PC-3 (cell line): Measurements from ENCODE around the gene PI4KA. TPM values are rescaled to one million over a fixed set of nuclear protein-coding genes. Genes with fewer than 3 reads are reported as not detected.

Source experiments
- ATAC-seq: fragments of 200-7000 bp; cut with Tn5 transposase; 2 replicates; pipeline ENCODE4 v1.9.1; 2020; ENCODE audit warnings: mild to moderate bottlenecking, moderate library complexity
- BruUV-seq: library from RNA; stranded (reverse); fragments of 400-500 nt; replicated peaks from 2 replicates; lab custom pipeline; 2021; lab: Mats Ljungman, UMichigan
- CTCF ChIA-PET: fragments of 300-600 bp; sonication (Branson Sonifier 250); formaldehyde crosslinking; loops from one replicate; lab custom pipeline; 2022; ENCODE audit warnings: antibody characterized with exemption; lab: Charles Lee
- POLR2A ChIA-PET: fragments of 300-600 bp; sonication (Branson Sonifier 250); formaldehyde crosslinking; loops from one replicate; lab custom pipeline; 2022; ENCODE audit warnings: antibody characterized with exemption; ENCODE audit not compliant: unreplicated experiment; lab: Charles Lee
- DNase-seq: peaks from one replicate; pipeline ENCODE4 v3.0.0-alpha.2; 2015
- H2AFZ ChIP-seq: fragments of 300-600 bp; sonication (generic); 2 replicates; pipeline ENCODE4 v1.6.0; 2016; ENCODE audit warnings: antibody characterized with exemption, low read length
- H3F3A ChIP-seq: fragments of 300-600 bp; sonication (generic); one replicate; pipeline ENCODE4 v1.6.0; 2017; ENCODE audit warnings: antibody characterized with exemption, low read length, control low read depth, mild to moderate bottlenecking; ENCODE audit not compliant: unreplicated experiment
- H3K27ac ChIP-seq: fragments of 300-600 bp; sonication (generic); 2 replicates; pipeline ENCODE4 v1.5.1; 2016; ENCODE audit warnings: mild to moderate bottlenecking, low read length
- H3K27me3 ChIP-seq: fragments of 300-600 bp; sonication (generic); 2 replicates; pipeline ENCODE4 v1.6.1; 2016; ENCODE audit warnings: low read length, mixed read lengths
- H3K36me3 ChIP-seq: fragments of 300-600 bp; sonication (generic); 2 replicates; pipeline ENCODE4 v1.6.1; 2016; ENCODE audit warnings: low read depth, mixed run types, low read length, mixed read lengths
- H3K4me1 ChIP-seq: fragments of 300-600 bp; sonication (generic); 2 replicates; pipeline ENCODE4 v1.5.1; 2016; ENCODE audit warnings: low read length; ENCODE audit not compliant: insufficient read depth
- H3K4me2 ChIP-seq: fragments of 300-600 bp; sonication (generic); 2 replicates; pipeline ENCODE4 v1.6.0; 2016; ENCODE audit warnings: low read length
- H3K4me3 ChIP-seq: fragments of 300-600 bp; sonication (generic); 2 replicates; pipeline ENCODE4 v1.5.1; 2016; ENCODE audit warnings: mild to moderate bottlenecking, low read length, mixed read lengths
- H3K79me2 ChIP-seq: fragments of 300-600 bp; sonication (generic); 2 replicates; pipeline ENCODE4 v1.6.1; 2017; ENCODE audit warnings: low read length, mixed read lengths
- H3K9ac ChIP-seq: fragments of 300-600 bp; sonication (generic); 2 replicates; pipeline ENCODE4 v1.6.0; 2016; ENCODE audit warnings: mild to moderate bottlenecking, low read length
- H3K9me2 ChIP-seq: fragments of 300-600 bp; sonication (generic); replicated peaks from 2 replicates; pipeline ENCODE4 v1.6.1; 2016; ENCODE audit warnings: mixed run types, low read length, mixed read lengths
- H3K9me3 ChIP-seq: fragments of 300-600 bp; sonication (generic); 2 replicates; pipeline ENCODE4 v1.6.1; 2016; ENCODE audit warnings: low read length, mixed read lengths
- H4K20me1 ChIP-seq: fragments of 300-600 bp; sonication (generic); 2 replicates; pipeline ENCODE4 v1.6.1; 2016; ENCODE audit warnings: low read length, mixed read lengths
- CTCF ChIP-seq: fragments of 300-600 bp; sonication (generic); conservative IDR thresholded peaks from 2 replicates; pipeline ENCODE4 v1.5.1; 2017; ENCODE audit warnings: antibody characterized with exemption, low read depth, mild to moderate bottlenecking, low read length
- EZH2 ChIP-seq: fragments of 300-600 bp; sonication (generic); IDR thresholded peaks from one replicate; pipeline ENCODE4 v1.6.1; 2017; ENCODE audit warnings: antibody characterized with exemption, mild to moderate bottlenecking, low read length; ENCODE audit not compliant: unreplicated experiment
- EZH2phosphoT487 ChIP-seq: fragments of 300-600 bp; sonication (generic); IDR thresholded peaks from 2 replicates; pipeline ENCODE4 v1.6.1; 2018; ENCODE audit warnings: mild to moderate bottlenecking, antibody characterized with exemption, low read length, borderline replicate concordance
- intact Hi-C: fragments of 100-400 bp; cut with micrococcal nuclease; formaldehyde crosslinking; loops from 2 replicates; pipeline ENCODE4 v1.9.0; 2023
- total RNA-seq: library from RNA; depleted of rRNA; stranded (reverse); fragments of >200 nt; gene quantifications from 2 replicates; pipeline ENCODE4 v1.2.3, GENCODE V29; 2014

Gene PI4KA
- total RNA-seq, 1 experiment from 2014 or later: 39.7 TPM

- no peaks in the 10 kb centered on the region for H4K20me1 ChIP-seq
- no peak overlapping the region for H3K4me3 ChIP-seq
- no peaks in the 10 kb centered on the region for H3K9me3 ChIP-seq
- H3K36me3 ChIP-seq: peaks cover 14% of the 10 kb centered on the region; the same call in 1 of the 2 replicates
- no peak overlapping the region for H2AFZ ChIP-seq
- DNase-seq (no peak), ATAC-seq (no peak)
- no peaks in the 10 kb centered on the region for H3K9me2 ChIP-seq
- CTCF ChIA-PET: no interaction called here
- POLR2A ChIA-PET: no interaction called here
- no peak overlapping the region for H3K9ac ChIP-seq
- no peaks in the 10 kb centered on the region for H3K79me2 ChIP-seq
- H3K4me1 ChIP-seq: peaks cover 21% of the 10 kb centered on the region
- BruUV-seq: no TSS peak
- no peaks in the 10 kb centered on the region for H3K27me3 ChIP-seq
- no peaks in the 10 kb centered on the region for H3F3A ChIP-seq
- no peak overlapping the region for H3K27ac ChIP-seq
- intact Hi-C loops: loop anchor here (10.0 kb wide), 1 partner anchor 52 kb away; the partner anchor contains the start of genes PI4KA and SNAP29
- H3K4me2 ChIP-seq: no peak overlapping the region
- TF ChIP-seq CTCF (no peak), EZH2 (no peak), EZH2phosphoT487 (no peak)
These were observed 55.6 kb downstream of the PI4KA start for GRCh38 chr22:20802922-20803553.

GRCh38 chr22:20802452-20802851 is 56.2 kb downstream of the PI4KA start:
- Histone ChIP-seq H3F3A (no peaks in the 10 kb centered on the region), H2AFZ (no peak overlapping the region), H4K20me1 (no peaks in the 10 kb centered on the region), H3K27me3 (no peaks in the 10 kb centered on the region), H3K4me1 (peaks cover 17% of the 10 kb centered on the region), H3K9me2 (no peaks in the 10 kb centered on the region), H3K9ac (no peak overlapping the region), H3K4me2 (no peak overlapping the region), H3K79me2 (no peaks in the 10 kb centered on the region), H3K4me3 (no peak overlapping the region), H3K9me3 (no peaks in the 10 kb centered on the region), H3K27ac (no peak overlapping the region), H3K36me3 (peaks cover 14% of the 10 kb centered on the region; the same call in 1 of the 2 replicates)
- BruUV-seq: no TSS peak
- no peak for DNase-seq
- no peak for ATAC-seq
- intact Hi-C loops: loop anchor here (10.0 kb wide), 1 partner anchor 52 kb away; the partner anchor contains the start of genes PI4KA and SNAP29
- TF ChIP-seq EZH2phosphoT487: no peak
- TF ChIP-seq EZH2: no peak
- no peak for TF ChIP-seq CTCF
- CTCF ChIA-PET: no interaction called here
- POLR2A ChIA-PET: no interaction called here

GRCh38 chr22:20799449-20799848 is 59.2 kb downstream of the PI4KA start:
- Histone ChIP-seq H3K36me3 (peaks cover 7% of the 10 kb centered on the region; the same call in 1 of the 2 replicates), H3K4me3 (no peak overlapping the region), H3K27me3 (no peaks in the 10 kb centered on the region), H3K27ac (no peak overlapping the region), H3K4me2 (no peak overlapping the region), H3K9ac (no peak overlapping the region), H3F3A (no peaks in the 10 kb centered on the region), H2AFZ (no peak overlapping the region), H4K20me1 (no peaks in the 10 kb centered on the region), H3K4me1 (no peaks in the 10 kb centered on the region), H3K9me3 (no peaks in the 10 kb centered on the region), H3K9me2 (no peaks in the 10 kb centered on the region), H3K79me2 (no peaks in the 10 kb centered on the region)
- ATAC-seq (no peak), DNase-seq (no peak)
- CTCF ChIA-PET: no interaction called here
- no TSS peak for BruUV-seq
- intact Hi-C loops: no loop called here
- TF ChIP-seq EZH2phosphoT487 (no peak), EZH2 (no peak), CTCF (no peak)
- POLR2A ChIA-PET: no interaction called here
